ENCODE results near the gene PRKAR1B. TPM values are rescaled to one million over a fixed set of nuclear protein-coding genes. Genes with fewer than 3 reads are reported as not detected.
"Not testable (repeated sequence)": the region's sequence is repeated elsewhere in the genome, so short reads cannot be mapped to it uniquely, and the experiment has no call there.

The PRKAR1B gene
- total RNA-seq, 1 experiment from 2014 or later = 27.2 TPM

DNA sequence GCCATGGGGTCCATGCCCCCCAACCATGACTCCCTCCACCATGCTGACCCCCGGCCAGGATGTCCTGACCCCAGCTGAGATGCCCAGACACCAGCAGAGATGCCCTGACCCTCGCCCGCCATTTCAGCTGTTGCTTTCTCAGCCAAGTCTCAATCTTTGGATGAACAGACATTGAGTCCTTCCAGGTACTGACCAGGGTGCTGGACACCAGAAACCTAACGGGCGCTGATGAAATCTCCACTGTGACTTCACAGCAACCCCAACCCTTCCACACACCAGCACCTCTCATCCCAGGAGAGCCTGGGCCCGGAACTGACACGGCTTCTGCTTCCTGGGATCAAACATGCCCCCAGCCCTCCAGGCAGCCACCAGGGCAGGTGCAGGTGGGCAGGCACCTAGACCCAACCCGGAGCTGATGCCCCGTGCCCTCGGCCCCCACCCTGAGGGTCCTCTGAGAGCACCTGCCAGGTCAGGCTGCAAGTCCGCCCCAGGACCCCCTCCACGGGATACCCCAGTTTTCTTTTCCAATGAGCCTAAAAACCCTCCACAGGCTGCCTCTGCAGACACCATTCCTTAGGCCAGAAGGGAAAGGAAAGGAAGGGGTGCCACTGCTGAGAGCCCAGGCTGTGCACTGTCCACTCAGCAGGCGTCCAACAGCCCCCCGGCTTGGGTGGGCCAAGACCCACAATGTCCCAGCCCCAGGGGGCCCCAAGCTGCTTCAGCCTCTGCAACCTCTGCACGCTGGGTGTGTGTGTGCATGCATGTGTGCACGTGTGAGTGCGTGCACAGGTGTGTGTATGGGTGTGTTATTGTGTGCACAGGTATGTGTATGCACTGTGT, 164.1 kb downstream of the PRKAR1B start:
- DNase-seq (ENCODE audit: low read depth) = no peak

- no peak for DNase-seq (ENCODE audit: low read depth)
These were observed 164.8 kb downstream of the PRKAR1B start for GRCh38 chr7:562374-562675.

- no peak for DNase-seq (ENCODE audit: low read depth)
These were observed 165.3 kb downstream of the PRKAR1B start for GRCh38 chr7:561631-562373.

GRCh38 chr7:560966-561630, 166.0 kb downstream of the PRKAR1B start:
- no peak for DNase-seq (ENCODE audit: low read depth)

DNA sequence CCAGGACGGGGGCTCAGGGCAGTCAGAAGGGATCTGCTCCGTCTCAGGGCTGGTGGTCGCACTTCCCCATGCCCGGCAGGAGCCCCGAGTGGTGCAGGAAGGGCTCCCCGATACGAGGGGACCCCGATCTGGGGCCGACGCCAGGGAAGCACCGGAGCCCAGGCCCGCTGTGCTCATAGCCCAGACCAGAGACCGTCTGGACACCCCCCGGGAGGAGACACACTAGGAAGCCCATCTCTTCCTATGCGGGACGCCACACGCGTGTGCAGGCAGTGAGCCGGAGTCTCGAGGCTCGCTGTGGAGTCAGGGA, 167.7 kb downstream of the PRKAR1B start:
- DNase-seq (ENCODE audit: low read depth) = no peak

GRCh38 chr7:557558-557881, 169.6 kb downstream of the PRKAR1B start:
- no peak for DNase-seq (ENCODE audit: low read depth)

- DNase-seq (ENCODE audit: low read depth) = no peak
These were observed 170.1 kb downstream of the PRKAR1B start for GRCh38 chr7:556837-557557.

- no peak for DNase-seq (ENCODE audit: low read depth)
These were observed 170.7 kb downstream of the PRKAR1B start for GRCh38 chr7:556291-556826.

- DNase-seq (ENCODE audit: low read depth) = no peak
These were observed 171.4 kb downstream of the PRKAR1B start for GRCh38 chr7:555551-556160.

GRCh38 chr7:553636-554111, 173.4 kb downstream of the PRKAR1B start:
- DNase-seq (ENCODE audit: low read depth) = no peak

DNA sequence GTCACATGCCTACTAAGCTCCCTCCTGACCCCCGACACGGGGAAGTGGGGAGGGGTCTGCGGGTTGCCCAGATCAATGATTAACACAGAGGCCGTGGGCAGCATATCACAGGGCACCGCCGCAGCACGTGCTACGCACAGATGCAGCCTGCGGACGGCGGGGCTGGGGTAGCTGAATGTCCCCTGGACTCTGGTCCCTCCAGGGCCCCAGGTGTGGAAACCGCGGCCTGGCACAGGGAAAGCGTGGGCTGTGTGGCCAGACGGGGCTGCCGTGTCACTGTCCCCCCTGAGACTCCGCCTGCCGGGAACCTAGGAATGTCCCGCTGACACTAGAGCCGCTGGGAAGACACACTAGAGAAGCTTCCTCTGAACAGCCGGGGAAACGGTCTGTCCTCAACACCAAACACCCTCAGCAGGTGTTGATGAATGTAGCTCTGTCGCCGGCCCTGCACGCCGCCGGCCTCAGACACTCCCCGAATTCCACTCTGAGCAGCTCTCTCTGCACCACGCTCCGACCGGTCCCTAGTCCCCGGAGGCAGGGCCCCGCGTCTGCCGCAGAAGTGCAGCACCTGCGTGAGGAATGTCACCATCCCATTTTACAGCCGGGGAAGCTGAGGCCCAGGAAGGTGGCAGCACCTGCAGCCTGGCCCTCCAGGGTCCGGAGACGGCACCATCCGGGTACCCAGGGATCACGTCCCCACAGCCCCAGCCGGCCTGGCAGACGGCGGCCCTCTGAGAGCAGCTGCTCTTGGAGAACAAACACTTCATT, 174.0 kb downstream of the PRKAR1B start:
- no peak for DNase-seq (ENCODE audit: low read depth)

GRCh38 chr7:552151-552867, 174.8 kb downstream of the PRKAR1B start:
- DNase-seq (ENCODE audit: low read depth) = not testable (repeated sequence)

DNA sequence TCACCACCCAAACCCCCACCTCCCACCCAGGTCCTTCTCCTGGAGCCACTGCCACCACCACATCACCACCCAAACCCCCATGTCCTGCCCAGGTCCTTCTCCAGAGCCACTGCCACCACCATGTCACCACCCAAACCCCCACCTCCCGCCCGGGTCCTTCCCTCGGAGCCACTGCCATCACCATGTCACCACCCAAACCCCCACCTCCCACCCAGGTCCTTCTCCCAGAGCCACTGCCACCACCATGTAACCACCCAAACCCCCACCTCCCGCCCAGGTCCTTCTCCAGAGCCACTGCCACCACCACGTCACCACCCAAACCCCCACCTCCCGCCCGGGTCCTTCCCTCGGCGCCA, 175.5 kb downstream of the PRKAR1B start:
- DNase-seq (ENCODE audit: low read depth) = not testable (repeated sequence)

DNA sequence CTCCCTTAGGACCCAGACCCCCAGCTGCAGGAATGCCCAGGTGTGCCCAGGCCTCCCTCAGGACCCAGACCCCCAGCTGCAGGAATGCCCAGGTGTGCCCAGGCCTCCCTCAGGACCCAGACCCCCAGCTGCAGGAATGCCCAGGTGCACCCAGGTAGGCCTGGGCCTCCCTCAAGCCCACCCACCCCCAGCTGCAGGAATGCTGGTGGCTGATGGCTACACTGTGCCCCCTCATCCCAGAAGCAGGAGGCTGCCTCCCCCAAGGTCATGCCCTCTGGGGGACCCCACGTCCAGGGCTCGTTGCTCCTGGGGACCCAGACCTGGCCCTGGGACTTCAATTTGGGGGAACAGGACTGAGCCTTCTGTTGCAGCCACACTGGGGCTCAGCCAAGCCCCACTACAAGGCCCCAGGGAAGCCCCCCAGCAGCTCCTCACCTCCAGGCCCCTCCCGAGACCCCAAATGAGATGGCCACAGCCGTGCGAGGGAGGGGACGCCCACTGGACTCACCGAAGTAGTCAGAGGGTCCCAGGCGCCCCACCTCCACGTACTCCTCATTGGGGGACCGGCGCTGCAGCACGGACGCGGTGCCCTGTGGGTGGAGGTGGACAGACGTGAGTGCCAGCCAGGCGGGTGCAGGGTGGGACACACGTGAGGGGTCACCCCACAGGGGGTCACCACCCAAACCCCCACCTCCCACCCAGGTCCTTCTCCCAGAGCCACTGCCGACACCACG, 176.0 kb downstream of the PRKAR1B start:
- DNase-seq (ENCODE audit: low read depth) = no peak

DNA sequence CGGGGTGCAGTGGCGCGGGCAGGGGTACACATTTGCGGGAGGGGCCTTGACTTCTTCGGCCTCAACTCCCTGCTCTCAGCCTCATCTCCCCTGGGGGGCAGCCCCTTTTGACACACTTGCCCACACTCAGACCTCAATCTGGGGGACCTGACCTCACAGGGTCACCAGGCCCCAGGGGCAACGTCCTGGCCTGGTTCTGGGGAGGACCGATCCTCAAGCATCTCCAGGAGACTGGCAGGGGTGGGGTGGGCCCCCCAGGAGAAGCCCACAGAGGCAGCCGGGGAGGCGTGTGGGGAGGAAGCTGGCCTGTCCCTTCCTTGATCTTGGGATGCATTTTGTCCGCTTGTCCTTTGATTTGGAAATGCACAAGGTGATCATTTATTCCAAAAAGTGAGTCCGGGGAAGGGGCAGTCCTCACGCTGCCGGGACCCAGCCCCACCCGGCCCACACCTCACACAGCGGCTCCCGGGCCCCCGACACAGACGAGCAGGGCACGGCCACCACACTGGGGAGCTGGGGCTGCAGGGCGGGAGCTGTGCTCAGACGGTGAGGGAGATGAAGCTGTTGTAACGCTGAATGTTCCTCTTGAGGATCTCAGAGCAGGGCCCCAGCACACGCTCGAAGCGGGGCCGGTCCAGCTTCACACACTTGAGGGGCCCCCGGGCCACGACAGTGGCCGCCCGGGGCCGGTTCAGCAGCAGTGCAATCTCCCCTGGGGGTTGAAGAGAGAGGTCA, 177.0 kb downstream of the PRKAR1B start:
- DNase-seq (ENCODE audit: low read depth) = no peak

DNA sequence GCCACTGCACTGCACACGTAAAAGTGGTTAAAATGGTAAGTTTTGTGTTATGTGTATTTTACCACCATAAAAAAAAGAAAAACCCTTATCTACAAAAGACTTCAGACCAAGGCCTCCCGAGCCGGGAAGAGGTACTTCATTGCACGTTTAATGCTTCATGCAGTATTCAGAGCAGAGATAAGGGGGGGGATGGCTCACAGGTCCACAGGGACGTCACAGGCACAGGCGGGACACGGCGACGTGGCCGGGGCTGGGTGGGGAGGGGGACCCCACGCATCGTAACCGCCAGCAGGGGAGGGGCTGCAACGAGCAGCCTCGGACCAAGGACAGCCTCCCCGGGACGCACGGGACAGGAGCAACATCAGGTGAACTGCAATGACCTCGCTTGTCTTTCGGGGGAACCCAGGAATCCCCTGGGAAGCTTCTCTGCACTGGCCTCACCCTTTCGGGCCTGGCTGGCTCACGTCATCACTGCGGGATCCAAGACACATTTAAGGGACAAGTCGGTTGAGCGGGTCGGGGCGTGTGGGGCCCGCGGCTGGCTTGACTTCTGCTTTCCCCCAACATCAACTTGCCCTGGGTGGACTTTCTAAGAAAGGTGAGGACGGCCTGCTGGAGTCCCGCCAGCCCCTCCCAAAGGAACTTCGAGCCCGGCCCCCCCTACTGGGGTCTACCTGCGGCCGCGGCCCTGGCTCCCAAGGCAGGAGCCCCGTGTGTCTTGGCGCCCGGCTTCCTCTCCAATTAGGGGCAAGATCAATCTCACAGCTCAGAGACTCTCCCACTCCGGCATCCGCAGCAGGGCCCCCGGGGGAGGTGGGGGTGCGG, 177.8 kb downstream of the PRKAR1B start:
- DNase-seq (ENCODE audit: low read depth) = no peak

DNA sequence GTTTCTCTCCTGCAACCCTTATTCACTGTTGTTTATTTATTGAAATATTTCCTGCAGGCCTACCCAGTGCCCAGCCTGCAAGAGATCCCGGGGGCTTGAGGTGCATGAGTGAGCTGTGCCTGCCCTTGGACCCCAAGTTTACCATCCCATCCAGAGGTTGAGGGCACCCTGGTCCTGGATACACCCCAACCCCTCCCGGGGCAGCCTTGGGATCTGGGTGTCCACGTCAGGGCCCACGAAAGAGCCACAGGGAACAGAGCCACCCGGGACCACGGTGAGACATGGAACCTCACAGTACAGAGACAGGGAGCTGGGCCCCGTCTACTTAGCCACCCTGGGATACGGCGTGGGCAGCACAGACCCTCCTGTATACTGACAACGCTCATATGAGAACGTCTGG, 178.7 kb downstream of the PRKAR1B start:
- DNase-seq (ENCODE audit: low read depth) = no peak
